Keratinocyte (primary cell): Measurements from ENCODE around the gene TTC28. TPM values are rescaled to one million over a fixed set of nuclear protein-coding genes. Genes with fewer than 3 reads are reported as not detected.

Source experiments
- DNase-seq: peaks from one replicate; pipeline ENCODE4 v3.0.0-alpha.2; 2011; ENCODE audit warnings: low read depth, missing footprints, low spot score
- FAIRE-seq: peaks from 2 replicates; lab custom pipeline; 2011; peaks lifted over from hg19 to GRCh38; lab: Jason Lieb, UNC
- H2AFZ ChIP-seq: 2 replicates; pipeline ENCODE4 v1.6.0; 2012; ENCODE audit warnings: low read length, control low read depth, inconsistent platforms; ENCODE audit not compliant: control insufficient read depth
- H3K27ac ChIP-seq: 2 replicates; pipeline ENCODE4 v1.5.1; 2011; ENCODE audit warnings: low read length; ENCODE audit not compliant: control insufficient read depth, insufficient read depth
- H3K27me3 ChIP-seq: 3 replicates; pipeline ENCODE4 v1.6.0; 2011; ENCODE audit warnings: low read length; ENCODE audit not compliant: control insufficient read depth, insufficient read depth; ENCODE audit errors: extremely low read depth
- H3K36me3 ChIP-seq, 2 experiments: 2 replicates in 1 of 2; 3 replicates in 1 of 2; pipeline ENCODE4 v1.5.1; 2011; ENCODE audit warnings: low read length in 2 of 2, mild to moderate bottlenecking in 1 of 2; ENCODE audit not compliant: control insufficient read depth in 2 of 2, insufficient read depth in 2 of 2; ENCODE audit errors: extremely low read depth in 1 of 2
- H3K4me1 ChIP-seq: 3 replicates; pipeline ENCODE4 v1.5.1; 2011; ENCODE audit warnings: low read length; ENCODE audit not compliant: control insufficient read depth, insufficient read depth; ENCODE audit errors: extremely low read depth
- H3K4me2 ChIP-seq: 3 replicates; pipeline ENCODE4 v1.6.0; 2011; ENCODE audit warnings: low read depth, low read length; ENCODE audit not compliant: control insufficient read depth, insufficient read depth; ENCODE audit errors: extremely low read depth
- H3K4me3 ChIP-seq, 3 experiments: fragments of 200-600 bp in 1 of 3; sonication (generic) in 1 of 3; 2 replicates in 2 of 3; 3 replicates in 1 of 3; pipeline ENCODE4 v1.5.1; 2011 to 2016; ENCODE audit warnings: low read length in 3 of 3, mild to moderate bottlenecking in 3 of 3, control low read depth in 2 of 3, inconsistent platforms in 1 of 3, low read depth in 1 of 3, mixed read lengths in 1 of 3, mixed run types in 1 of 3, moderate library complexity in 1 of 3; ENCODE audit not compliant: control insufficient read depth in 2 of 3, insufficient read depth in 2 of 3; ENCODE audit errors: extremely low read depth in 1 of 3
- H3K79me2 ChIP-seq: 2 replicates; pipeline ENCODE4 v1.6.0; 2012; ENCODE audit warnings: low read length; ENCODE audit not compliant: control insufficient read depth, insufficient read depth
- H3K9ac ChIP-seq: 3 replicates; pipeline ENCODE4 v1.6.0; 2011; ENCODE audit warnings: low read length; ENCODE audit not compliant: control insufficient read depth, insufficient read depth; ENCODE audit errors: extremely low read depth
- H3K9me1 ChIP-seq: 3 replicates; pipeline ENCODE4 v1.6.0; 2011; ENCODE audit warnings: low read length; ENCODE audit not compliant: control insufficient read depth, insufficient read depth; ENCODE audit errors: extremely low read depth
- H3K9me3 ChIP-seq: 2 replicates; pipeline ENCODE4 v1.5.1; 2012; ENCODE audit warnings: low read depth, low read length; ENCODE audit not compliant: control insufficient read depth
- H4K20me1 ChIP-seq: 3 replicates; pipeline ENCODE4 v1.6.0; 2011; ENCODE audit warnings: low read length; ENCODE audit not compliant: control insufficient read depth, insufficient read depth; ENCODE audit errors: extremely low read depth
- EZH2 ChIP-seq: IDR thresholded peaks from one replicate; pipeline ENCODE4 v1.6.1; 2012; ENCODE audit warnings: inconsistent platforms, mild to moderate bottlenecking, low read length, moderate library complexity
- dilution Hi-C: fragments of 300-500 bp; cut with MboI; formaldehyde crosslinking; loops from one replicate; pipeline ENCODE4 v1.7.0; 2020; ENCODE audit warnings: low sequenced_read_pairs; ENCODE audit not compliant: extremely low pct_ligation_motif_present
- polyA plus RNA-seq, 5 experiments: library from polyadenylated mRNA; depleted of rRNA in 3 of 5; stranded (reverse) in 3 of 5; stranded (forward) in 1 of 5; unstranded in 1 of 5; fragments of >200 nt; gene quantifications; 1 replicate in 1 of 5; 2 replicates in 3 of 5; 3 replicates in 1 of 5; pipeline versions ENCODE4 v1.2.1 to v1.2.3, GENCODE V29; 2011 to 2012; ENCODE audit warnings: missing spikeins in 2 of 5, low read depth in 1 of 5, low replicate concordance in 1 of 5
- TF ChIP-seq, protein P1 (sequence below), 3 experiments: IDR thresholded peaks in 1 of 3; conservative IDR thresholded peaks in 1 of 3; optimal IDR thresholded peaks in 1 of 3; 2 replicates in 2 of 3; 3 replicates in 1 of 3; pipeline versions ENCODE3 to v1.5.1; 2011; ENCODE audit warnings: low read length in 3 of 3, mild to moderate bottlenecking in 3 of 3, moderate library complexity in 2 of 3, control low read depth in 1 of 3, inconsistent platforms in 1 of 3; ENCODE audit not compliant: insufficient read depth in 2 of 3; ENCODE audit errors: extremely low read depth in 1 of 3

TTC28 gene
- polyA plus RNA-seq, 1 donor (not counting 4 experiments of a cell fraction or from before 2014, with no cell fraction given), result 0.66 TPM

DNA sequence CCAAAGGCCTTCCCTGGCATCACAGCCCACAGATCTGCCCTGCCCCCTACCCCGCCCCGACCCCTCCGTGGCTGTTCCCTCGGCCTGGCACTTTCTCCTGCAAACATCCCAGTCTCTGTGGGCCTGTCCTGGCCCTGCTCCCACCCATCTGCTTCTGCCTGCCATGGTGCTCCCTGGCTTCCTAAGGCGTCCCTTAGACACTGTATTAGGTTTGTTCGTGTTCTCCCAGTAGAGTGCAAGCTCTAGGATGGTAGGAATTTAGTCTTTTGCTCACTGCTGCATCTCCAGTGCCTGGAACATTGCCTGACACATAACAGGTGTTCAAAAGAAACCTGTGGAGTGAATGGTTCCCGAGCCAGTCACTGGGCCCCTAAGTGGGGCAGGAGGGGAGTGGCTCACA lies 690.9 kb downstream of the TTC28 start:
- Histone ChIP-seq H4K20me1 (no peaks in the 10 kb centered on the region), H3K79me2 (no peaks in the 10 kb centered on the region), H3K4me3 (no peak overlapping the region), H3K4me1 (no peaks in the 10 kb centered on the region), H3K9me1 (no peaks in the 10 kb centered on the region), H3K27ac (no peak overlapping the region), H3K9ac (no peak overlapping the region), H3K27me3 (no peaks in the 10 kb centered on the region), H2AFZ (no peak overlapping the region), H3K4me2 (no peak overlapping the region), H3K36me3 (no peaks in the 10 kb centered on the region), H3K9me3 (no peaks in the 10 kb centered on the region)
- TF ChIP-seq, protein P1, sequence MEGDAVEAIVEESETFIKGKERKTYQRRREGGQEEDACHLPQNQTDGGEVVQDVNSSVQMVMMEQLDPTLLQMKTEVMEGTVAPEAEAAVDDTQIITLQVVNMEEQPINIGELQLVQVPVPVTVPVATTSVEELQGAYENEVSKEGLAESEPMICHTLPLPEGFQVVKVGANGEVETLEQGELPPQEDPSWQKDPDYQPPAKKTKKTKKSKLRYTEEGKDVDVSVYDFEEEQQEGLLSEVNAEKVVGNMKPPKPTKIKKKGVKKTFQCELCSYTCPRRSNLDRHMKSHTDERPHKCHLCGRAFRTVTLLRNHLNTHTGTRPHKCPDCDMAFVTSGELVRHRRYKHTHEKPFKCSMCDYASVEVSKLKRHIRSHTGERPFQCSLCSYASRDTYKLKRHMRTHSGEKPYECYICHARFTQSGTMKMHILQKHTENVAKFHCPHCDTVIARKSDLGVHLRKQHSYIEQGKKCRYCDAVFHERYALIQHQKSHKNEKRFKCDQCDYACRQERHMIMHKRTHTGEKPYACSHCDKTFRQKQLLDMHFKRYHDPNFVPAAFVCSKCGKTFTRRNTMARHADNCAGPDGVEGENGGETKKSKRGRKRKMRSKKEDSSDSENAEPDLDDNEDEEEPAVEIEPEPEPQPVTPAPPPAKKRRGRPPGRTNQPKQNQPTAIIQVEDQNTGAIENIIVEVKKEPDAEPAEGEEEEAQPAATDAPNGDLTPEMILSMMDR (optimal IDR thresholded peaks at IDR 0.05 in 1 of 3, IDR thresholded peaks at IDR 0.05 in 1 of 3, conservative IDR thresholded peaks at IDR 0.05 in 1 of 3; ENCODE audit: extremely low read depth in 1 of 3, insufficient read depth in 2 of 3, low read length in 3 of 3), result no peak
- TF ChIP-seq EZH2, result no peak
- DNase-seq (no peak), FAIRE-seq (no peak)
- dilution Hi-C loops, result no loop called here

DNA sequence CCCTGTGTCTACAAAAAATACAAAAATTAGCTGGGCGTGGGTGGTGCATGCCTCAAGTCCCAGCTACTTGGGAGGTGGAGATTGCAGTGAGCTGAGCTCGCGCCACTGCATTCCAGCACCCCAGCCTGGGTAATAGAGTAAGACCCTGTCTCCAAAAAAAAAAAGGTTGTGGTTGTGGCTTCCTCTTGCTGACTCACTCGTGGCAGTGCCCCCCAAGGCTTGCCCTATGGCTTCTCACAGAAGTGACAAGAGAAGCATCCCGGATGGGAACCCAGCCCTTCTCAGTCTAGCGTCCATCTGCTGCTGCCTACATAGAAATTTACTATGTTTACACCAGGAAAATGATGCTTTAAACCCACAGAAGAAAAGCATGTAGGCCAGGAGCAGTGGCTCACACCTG lies 692.1 kb downstream of the TTC28 start:
- Histone ChIP-seq H3K36me3 (no peaks in the 10 kb centered on the region), H3K9ac (no peak overlapping the region), H2AFZ (no peak overlapping the region), H3K79me2 (no peaks in the 10 kb centered on the region), H3K9me1 (no peaks in the 10 kb centered on the region), H3K4me2 (no peak overlapping the region), H3K4me1 (no peaks in the 10 kb centered on the region), H4K20me1 (no peaks in the 10 kb centered on the region), H3K27ac (no peak overlapping the region), H3K4me3 (no peak overlapping the region), H3K27me3 (no peaks in the 10 kb centered on the region), H3K9me3 (no peaks in the 10 kb centered on the region)
- TF ChIP-seq EZH2, result no peak
- TF ChIP-seq, protein P1 (optimal IDR thresholded peaks at IDR 0.05 in 1 of 3, IDR thresholded peaks at IDR 0.05 in 1 of 3, conservative IDR thresholded peaks at IDR 0.05 in 1 of 3; ENCODE audit: extremely low read depth in 1 of 3, insufficient read depth in 2 of 3, low read length in 3 of 3), result no peak
- no peak for FAIRE-seq
- dilution Hi-C loops, result no loop called here
- DNase-seq, result no peak
